Smooth muscle cell of the coronary artery (primary cell): Measurements from ENCODE around the gene NDOR1. TPM values are rescaled to one million over a fixed set of nuclear protein-coding genes. Genes with fewer than 3 reads are reported as not detected.

ENCODE experiments used
- total RNA-seq: library from RNA; depleted of rRNA; stranded (reverse); fragments of >200 nt; gene quantifications from 2 replicates; pipeline ENCODE4 v1.2.3, GENCODE V29; 2014; ENCODE audit warnings: low replicate concordance

The NDOR1 gene
- 1.6 and 3.2 TPM in 2 replicates for total RNA-seq

DNA sequence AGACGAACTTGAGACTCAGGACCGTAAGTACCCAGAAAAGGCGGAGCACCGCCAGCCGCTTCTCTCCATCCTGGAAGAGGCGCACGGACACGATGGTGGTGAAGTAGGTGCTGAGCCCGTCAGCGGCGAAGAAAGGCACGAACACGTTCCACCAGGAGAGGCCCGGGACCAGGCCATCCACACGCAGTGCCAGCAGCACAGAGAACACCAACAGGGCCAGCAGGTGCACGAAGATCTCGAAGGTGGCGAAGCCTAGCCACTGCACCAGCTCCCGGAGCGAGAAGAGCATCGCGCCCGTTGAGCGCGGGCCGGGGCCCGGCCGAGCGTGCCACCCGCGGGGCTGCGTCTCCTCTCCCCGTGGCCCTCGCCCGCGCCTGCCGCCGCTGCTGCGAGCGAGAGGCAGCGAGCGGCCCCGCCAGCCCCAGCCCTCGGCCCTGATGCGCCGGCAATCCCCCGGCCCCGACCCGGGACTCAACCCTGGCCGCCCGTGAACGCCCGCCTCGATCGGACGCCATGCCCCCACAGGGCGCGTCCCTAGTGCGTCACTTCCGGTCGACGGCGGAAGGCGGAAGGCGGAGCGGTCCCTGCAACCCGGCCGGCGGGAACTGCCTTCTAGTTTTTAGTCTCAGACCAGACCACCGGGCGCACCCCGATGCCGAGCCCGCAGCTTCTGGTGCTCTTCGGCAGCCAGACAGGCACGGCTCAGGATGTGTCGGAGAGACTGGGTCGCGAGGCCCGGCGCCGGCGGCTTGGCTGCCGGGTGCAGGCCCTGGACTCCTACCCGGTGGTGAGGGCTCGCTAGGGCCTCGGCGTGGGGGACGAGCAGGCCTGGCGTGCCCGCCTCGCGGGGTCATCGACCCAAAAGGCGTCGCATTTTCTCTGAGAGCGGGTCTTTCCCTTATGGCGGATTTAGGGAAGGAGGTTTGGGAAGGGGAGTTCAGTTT is at the start of gene NDOR1, which contains the start of gene TMEM203:
Gene NDOR1, plus strand, starts transcription at position 575 of the 944 bp plus-strand sequence. Its CDS starts 78 bp downstream, at position 653.
Gene TMEM203, minus strand, starts transcription at position 523 of the 944 bp plus-strand sequence. Its CDS starts 234 bp downstream, at position 289.

DNA sequence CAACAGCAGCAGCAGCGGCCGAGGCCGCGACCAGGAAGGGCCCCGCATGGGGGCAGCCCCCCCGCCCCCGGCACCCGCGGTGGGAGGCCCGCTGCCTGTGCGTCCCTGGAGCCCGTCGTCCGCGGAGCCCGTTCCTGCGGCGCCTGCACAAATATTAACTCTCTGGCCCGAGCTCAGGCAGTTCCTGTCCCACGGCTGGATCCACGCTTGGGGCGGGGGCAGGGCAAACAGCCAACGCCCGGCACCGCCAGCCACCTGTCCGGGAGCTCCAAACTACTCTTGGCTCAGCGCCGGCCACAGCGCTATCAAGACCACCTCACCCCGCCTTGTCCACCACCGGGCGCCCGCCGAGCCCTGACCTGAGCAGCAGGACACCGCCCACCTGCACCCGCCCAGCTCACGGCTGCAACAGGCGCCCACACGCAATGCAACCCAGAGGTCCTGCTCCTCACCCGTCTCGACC is 35.6 kb upstream of the NDOR1 start, which contains the start of gene LRRC26:
Gene LRRC26, minus strand, starts transcription at position 156 of the 463 bp plus-strand sequence. Its CDS starts 108 bp downstream, at position 48.

DNA sequence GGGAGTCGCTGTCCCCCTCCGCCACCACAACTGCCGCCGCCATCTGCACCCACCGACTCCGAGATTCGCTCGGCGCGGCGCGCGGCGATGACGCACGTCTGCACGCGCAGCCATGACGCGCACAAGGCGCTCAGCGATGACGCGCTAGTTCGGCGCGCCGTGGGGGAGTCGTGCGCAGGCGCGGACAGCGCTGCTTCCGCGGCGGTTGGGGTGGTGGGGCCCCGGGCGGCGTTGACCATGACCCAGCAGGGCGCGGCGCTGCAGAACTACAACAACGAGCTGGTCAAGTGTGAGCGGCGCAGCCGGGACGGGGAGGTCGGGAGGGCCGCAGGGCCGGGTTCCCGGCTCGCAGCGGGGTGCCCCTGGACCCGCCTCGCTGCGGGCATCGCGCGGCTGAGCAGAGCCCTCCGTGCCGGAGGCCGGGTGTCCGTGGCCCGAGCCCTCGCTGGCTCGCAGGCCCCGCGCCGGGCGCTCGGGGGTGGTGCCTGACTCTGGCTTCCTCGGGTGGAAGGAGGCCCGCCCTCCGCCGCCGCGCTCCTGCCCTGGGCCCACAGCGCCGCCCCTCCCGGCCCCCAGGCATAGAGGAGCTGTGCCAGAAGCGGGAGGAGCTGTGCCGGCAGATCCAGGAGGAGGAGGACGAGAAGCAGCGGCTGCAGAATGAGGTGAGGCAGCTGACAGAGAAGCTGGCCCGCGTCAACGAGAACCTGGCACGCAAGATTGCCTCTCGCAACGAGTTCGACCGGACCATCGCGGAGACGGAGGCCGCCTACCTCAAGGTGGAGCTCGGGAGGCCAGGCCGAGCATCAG is 16.8 kb upstream of the NDOR1 start, which contains the start of the genes ANAPC2 and SSNA1:
Gene ANAPC2, minus strand, starts transcription at position 71 of the 807 bp plus-strand sequence. Its CDS starts 28 bp downstream, at position 43.
Gene SSNA1, plus strand, starts transcription at position 187 of the 807 bp plus-strand sequence. Its CDS starts 51 bp downstream, at position 238.

DNA sequence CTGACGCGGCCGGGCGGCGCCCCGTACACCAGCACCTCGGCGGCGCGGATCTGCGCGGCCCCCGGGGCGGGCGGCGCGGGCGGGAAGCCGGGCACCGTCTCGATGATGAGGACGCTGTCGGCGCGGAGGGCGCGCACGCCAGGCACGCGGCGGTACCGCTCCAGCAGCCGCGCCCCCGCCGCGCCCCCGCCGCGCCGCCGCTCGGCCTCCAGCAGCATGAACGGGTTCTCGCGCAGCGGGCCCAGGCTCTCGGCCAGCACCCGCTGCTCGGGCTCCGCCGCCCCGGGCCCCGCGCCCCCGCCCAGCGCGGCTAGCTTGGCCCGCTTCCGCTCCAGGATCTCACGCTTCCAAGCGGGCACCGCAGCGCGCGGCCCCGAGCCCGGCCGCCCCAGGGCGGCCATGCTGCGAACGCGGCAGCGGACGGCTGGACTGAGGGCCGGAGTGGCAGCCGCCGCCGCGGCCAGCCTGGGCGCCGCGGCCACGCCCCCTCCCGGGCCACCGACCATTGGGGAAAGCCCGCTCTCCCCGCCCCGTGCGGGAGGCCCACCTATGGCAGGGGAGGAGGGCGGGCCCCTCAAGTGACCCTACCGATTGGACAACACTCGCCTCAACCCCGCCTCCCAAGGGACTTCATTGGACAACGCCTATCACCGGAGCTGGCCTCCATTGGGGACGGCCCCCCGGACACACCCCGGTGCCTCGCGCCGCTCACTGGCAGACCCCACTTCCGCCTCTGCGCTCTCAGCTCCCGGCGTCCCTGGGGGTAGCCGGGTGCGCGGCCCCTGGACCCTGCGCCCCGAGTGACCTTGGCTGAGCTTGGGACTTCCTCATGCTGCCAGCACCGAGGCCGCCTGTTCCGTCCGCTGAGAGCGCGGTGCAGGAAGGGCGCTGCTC is 4.9 kb upstream of the NDOR1 start, which contains the start of gene TPRN:
Gene TPRN, minus strand, starts transcription at position 431 of the 894 bp plus-strand sequence. Its CDS starts 30 bp downstream, at position 401.

DNA sequence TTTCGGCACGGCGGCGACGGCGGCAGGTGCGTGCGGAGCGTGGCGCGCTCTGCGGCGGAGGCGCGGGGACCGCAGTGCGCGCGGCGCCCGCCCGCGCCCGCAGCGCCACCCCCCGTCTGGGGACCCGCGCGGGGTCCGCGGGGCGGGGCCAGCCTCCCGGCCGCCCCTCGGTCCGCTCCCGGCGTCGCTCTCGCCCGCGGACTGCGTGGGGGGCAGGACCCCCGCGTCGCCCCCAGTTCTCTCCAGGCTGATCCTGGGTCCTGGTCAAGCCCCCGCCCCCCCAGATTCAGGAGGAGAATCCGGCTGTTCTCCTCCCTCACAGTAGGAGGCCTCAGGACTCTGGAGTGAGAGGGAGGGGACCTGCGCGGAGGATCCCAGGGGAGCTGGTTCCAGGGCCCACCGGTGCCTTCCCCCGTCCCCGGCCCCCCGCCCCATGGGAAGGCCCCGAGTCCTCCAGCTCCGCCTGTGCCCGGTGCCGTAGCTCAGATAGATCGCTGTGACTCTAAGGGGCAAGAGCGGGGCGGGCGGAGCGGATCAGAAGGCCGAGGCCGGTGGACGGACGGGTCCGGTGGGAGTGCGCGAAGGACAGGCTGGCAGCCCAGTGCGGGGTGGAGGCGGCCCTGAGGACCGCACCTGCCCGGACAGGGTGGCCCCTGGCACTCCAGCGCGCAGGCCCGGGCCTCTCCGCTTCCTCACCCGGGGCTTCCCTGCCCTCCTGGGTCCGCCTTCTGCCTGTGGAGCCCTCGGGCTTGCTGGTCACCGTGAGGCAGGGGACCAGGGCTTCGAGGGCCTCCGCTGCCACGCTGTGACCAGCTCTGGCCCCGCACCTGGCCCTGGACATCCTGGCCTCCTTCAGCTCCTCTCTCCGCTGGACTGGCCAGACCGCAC is 16.9 kb downstream of the NDOR1 start, which contains the start of gene RNF208:
Gene RNF208, minus strand, starts transcription at position 51 of the 888 bp plus-strand sequence. CDS start 1,028 bp downstream, outside the sequence.

DNA sequence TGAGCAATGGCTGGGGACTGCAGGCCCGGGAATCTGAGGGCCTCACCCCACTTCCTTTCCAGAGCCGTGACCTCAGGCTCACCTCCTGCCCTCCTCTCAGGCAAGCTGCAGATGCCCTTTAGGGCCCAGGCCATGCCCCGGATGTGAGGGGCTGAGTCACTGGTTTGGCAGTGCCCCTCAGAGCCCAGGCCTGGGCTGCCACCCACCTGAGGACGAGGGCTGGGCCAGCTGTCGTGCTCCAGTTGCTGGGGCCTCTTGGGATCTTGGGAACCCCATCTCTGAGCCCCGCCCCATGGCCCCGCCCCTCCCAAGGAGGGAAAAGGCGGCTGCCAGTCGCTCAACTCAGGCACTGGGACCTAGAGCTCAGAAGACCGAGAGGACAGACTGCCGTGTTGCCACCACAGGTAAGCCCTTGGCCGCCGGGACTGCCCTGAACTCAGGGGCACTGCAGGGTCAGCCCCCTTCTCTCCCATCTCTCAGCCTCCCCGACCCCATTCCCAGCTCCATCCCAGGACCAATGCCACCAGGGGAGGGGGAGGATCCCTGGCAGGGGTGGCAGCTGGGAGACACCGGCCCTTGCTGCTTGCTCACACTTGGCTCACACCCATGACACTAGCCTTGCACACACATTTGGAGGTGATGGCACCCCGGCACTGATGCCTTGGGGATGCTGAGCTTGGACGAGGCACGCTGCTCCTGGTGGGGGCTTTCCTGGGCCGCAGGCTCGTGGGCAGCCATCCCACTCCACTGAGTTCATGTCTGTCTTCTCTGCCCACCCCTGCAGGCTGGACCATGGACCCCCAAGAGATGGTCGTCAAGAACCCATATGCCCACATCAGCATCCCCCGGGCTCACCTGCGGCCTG is 19.6 kb downstream of the NDOR1 start, which contains the start of gene CYSRT1:
Gene CYSRT1, plus strand, starts transcription at position 345 of the 865 bp plus-strand sequence. Its CDS starts 448 bp downstream, at position 793.

DNA sequence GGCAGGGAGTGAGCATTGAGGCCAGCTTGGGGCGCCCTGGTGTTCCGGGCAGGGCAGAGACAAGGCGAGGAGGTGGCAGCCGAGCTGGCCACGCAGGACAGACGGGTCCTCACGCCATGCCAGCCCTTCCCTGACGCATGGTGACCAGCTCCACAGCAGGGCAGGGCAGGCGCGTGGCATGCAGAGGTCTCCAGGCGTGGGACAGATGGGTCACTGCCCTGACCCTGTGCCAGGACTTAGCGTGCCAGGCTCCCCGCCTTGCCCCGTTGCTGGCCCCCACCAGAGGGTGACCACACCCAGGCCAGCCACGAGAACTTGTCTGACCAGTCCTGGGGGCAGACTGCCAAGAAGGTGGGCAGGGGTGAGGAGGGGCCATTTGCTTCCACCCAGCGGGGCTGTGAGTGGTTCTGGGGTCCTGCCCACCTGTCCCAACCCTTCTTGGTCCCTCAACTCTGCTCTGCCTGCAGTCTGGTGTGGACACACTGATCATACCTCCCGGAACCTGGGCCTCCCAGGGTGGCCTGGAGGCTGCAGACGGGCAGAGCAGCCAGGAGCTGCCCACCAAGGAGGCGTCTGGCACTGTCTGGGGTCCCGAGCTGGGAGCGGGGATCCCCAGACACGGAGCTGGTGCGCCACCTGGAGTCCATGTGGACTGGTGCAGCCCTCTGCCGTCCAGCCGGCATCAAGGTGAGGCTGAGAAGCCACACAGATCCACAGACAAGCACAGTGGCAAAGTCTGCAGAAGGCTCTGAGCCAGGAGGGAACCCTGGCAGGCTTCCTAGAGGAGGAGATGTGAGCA is 21.8 kb downstream of the NDOR1 start, which contains the start of gene RNF224:
Gene RNF224, plus strand, starts transcription at position 449 of the 799 bp plus-strand sequence. CDS start 834 bp downstream, outside the sequence.

DNA sequence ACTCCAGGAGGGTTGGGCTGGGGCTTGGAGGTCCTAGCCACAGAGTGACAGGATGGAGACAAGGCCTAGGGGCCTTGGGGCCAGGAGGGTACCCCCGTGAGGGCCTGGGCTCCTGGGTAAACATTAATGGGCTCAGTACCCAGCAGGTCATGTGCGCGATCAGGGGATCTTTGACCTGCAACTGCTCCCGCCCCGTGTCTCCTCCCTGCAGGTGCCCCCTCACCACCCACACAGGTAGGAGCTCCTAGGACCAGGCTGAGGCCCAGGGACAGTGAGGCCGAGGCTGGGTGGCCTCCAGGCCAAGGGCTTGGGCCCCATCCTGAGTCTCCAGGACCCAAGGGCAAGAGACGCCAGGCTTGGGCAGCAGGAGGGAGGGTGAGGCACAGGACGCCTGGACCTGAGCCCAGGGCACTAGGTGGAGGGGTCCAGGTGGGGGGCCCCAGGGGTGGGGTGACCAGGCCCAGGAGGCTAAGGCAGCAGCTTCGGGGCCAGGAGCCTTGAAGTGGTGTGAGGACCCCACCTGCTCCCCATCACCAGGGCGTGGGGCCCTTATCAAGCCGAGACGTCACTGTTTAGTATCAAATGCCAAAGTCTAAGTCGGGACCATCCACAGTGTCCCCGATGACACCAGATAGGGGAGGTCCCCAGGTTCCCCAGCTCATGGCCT is 25.3 kb downstream of the NDOR1 start, which contains the start of gene SLC34A3:
Gene SLC34A3, plus strand, starts transcription at position 197 of the 667 bp plus-strand sequence. CDS start 802 bp downstream, outside the sequence.

DNA sequence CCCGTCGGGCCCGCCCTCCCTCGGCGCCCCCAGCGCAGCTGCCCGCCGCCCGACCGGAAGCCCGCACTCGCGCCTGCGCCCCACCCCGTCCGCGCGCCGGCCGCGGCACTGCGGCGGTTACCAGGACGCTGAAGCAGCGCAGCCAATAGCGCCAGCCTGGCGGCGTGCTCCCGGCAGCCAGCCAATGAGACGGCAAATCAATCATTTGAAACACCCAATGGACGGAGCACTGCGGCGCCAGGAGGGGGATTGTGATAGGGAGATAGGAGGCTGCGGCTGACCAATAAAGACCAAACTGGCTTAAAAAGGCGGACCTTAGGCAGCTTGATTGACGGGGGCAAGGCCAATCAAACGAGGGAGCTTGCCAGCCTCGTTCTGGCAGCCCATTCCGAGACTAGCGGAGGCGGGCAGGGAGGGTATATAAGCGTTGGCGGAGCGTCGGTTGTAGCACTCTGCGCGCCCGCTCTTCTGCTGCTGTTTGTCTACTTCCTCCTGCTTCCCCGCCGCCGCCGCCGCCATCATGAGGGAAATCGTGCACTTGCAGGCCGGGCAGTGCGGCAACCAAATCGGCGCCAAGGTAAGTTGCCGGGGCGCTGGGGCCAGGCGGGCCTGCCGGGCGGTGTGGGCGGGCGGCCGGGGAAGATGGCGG is 35.5 kb downstream of the NDOR1 start, which contains the start of gene TUBB4B:
Gene TUBB4B, plus strand, starts transcription at position 447 of the 649 bp plus-strand sequence. Its CDS starts 74 bp downstream, at position 521.

DNA sequence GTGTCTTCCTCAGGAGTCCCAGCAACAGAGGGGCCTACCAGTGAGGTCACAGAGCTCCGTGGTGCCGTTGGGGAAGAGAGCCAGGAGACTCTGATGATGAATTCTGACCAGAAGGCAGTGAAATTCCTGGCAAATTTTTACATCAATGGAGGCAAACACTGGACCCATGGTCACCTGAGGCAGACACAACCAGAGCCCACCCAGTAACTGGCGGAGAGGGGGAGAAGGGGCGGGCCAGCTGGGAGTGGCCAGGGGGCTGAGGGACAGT is 45.6 kb downstream of the NDOR1 start, which contains the start of gene STPG3:
Gene STPG3, plus strand, starts transcription at position 93 of the 268 bp plus-strand sequence. Its CDS starts 1 bp downstream, at position 94.

DNA sequence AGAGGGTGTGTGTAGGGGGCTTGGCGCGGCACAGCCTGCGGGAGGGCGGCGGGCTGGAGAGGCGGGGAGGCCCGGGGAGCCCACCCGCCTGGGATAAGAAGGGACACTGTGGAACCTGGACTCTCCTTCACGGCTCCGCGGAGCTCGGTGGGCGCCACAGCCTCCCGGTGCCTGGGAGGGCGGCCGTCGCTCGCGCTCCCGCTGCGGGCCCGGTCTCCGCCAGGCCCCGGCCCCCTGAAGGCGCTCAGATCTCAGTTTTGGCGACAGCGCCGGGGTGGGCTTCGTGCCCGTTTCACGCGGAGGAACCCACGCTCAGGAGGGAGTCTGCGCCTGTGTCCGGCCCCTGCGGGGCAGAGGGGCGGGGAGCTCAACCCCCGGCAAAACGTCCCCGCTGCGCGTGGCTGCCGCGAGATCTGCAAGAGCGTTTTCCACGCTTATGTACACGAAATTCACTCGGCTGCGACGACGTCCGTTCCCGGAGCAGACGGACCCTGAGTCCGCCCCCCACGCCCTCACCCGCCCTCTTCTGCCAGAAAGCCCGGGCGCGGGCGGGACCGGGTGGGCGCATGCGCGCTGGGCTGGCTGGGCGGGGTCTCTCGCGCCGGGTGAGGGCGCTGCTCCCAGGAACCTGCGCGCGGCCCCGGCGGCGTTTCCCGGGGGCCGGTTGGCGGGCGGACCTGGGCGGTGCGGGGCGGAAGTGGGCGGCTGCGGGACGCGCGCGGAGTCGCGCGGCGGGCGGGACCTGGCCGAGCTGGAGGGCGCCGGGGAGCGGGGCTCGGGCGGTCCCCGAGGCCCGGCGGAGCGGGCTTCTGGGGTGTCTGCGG is 49.3 kb downstream of the NDOR1 start, which contains the start of gene NELFB:
Gene NELFB, plus strand, starts transcription at position 704 of the 824 bp plus-strand sequence.

